ENCODE data around the gene SLC10A6. TPM values are rescaled to one million over a fixed set of nuclear protein-coding genes. Genes with fewer than 3 reads are reported as not detected.
A peak's percentile ranks its signal among the peaks of the same experiment; 100 is the strongest.
"Not testable (repeated sequence)": the region's sequence is repeated elsewhere in the genome, so short reads cannot be mapped to it uniquely, and the experiment has no call there.

The SLC10A6 gene
- not detected for total RNA-seq

GRCh38 chr4:86848732-86849619, at the start of gene SLC10A6:
Gene SLC10A6, minus strand, starts transcription at chr4:86849384. Its CDS starts 269 bp downstream, at chr4:86849115.
- Mint-ChIP-seq H3K4me3 (no peak within 1 kb of the TSS), H3K27ac (no peak within 1 kb of the TSS), H3K4me1 (no peaks in the 10 kb centered on the region), H3K9me3 (no peaks in the 10 kb centered on the region), H3K27me3 (peaks cover 4% of the 10 kb centered on the region), H3K36me3 (no peaks in the 10 kb centered on the region)
- no peak for DNase-seq

DNA sequence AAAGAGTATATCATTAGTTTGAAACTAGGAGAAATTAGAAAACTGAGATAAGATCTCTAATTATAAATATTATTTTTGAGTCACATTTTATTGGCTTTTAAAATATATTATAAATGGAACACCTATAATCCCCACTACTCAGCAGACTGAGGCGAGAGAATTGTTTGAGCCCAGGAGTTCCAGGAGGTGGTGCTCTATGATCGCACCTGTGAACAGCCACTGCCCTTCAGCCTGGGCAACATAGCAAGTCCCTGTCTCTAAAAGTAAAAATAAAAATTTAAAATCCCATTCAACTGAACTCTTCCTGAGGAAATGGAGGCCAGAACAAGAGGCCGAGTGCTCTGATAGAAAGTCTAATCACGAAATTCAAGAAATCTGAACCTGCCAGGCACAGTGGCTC, 49.4 kb upstream of the SLC10A6 start:
- peaks cover 8% of the 10 kb centered on the region for H3K27me3 Mint-ChIP-seq
- no peaks in the 10 kb centered on the region for H3K4me1 Mint-ChIP-seq
- no peaks in the 10 kb centered on the region for H3K36me3 Mint-ChIP-seq
- H3K27ac Mint-ChIP-seq: no peak overlapping the region
- DNase-seq: no peak
- H3K4me3 Mint-ChIP-seq: no peak overlapping the region
- no peaks in the 10 kb centered on the region for H3K9me3 Mint-ChIP-seq

GRCh38 chr4:86896596-86896995, 47.4 kb upstream of the SLC10A6 start:
- no peak overlapping the region for H3K27ac Mint-ChIP-seq
- no peaks in the 10 kb centered on the region for H3K36me3 Mint-ChIP-seq
- H3K4me3 Mint-ChIP-seq: no peak overlapping the region
- no peak for DNase-seq
- H3K27me3 Mint-ChIP-seq: peaks cover 15% of the 10 kb centered on the region
- no peaks in the 10 kb centered on the region for H3K9me3 Mint-ChIP-seq
- H3K4me1 Mint-ChIP-seq: peaks cover 2% of the 10 kb centered on the region

DNA sequence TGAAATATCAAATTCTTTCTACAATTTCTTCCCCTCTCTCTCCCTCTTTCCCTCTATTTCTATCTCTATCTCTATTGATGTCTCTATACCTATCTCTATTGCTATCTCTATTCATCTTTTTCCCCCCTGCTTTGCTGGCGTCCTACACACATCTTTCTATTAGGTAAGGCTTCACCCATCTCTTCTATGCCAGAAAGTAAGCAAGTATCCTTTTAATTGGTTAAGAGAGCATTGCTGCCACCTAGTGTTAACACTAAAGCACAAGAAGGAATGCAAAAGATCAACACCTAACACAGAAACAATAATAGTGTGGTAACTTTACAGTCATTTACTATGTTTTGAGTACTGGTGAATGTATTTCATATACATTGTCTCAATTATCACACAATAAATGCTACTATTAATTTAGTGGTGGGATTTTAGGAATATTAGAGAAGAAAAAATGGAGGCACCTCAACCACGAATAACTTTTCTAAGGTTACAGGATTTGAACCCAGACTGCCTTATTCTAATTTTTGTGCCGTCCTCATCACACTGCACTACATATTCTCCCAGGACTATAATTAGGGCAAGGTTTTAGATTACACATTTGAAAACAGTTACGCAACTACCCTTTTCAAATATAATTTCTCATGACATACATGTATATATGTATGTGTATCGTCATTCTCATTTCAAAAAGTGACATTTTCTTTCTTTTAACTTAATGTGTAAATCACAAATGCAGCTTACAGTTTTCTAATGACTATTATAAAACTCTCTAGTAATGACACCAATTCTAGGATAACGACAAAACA, 46.7 kb upstream of the SLC10A6 start:
- Mint-ChIP-seq H3K4me3 (no peak overlapping the region), H3K27me3 (peaks cover 22% of the 10 kb centered on the region), H3K9me3 (no peaks in the 10 kb centered on the region), H3K27ac (no peak overlapping the region), H3K4me1 (peaks cover 6% of the 10 kb centered on the region), H3K36me3 (no peaks in the 10 kb centered on the region)
- no peak for DNase-seq

- Mint-ChIP-seq H3K36me3 (no peaks in the 10 kb centered on the region), H3K4me3 (no peak overlapping the region), H3K4me1 (peaks cover 6% of the 10 kb centered on the region), H3K27ac (no peak overlapping the region), H3K27me3 (peaks cover 32% of the 10 kb centered on the region), H3K9me3 (no peaks in the 10 kb centered on the region)
- DNase-seq: no peak
These were observed 45.3 kb upstream of the SLC10A6 start for GRCh38 chr4:86894455-86894854.

- Mint-ChIP-seq H3K4me3 (peak overlapping the region; percentile 72), H3K27ac (no peak overlapping the region), H3K36me3 (no peaks in the 10 kb centered on the region)
These were observed 44.0 kb upstream of the SLC10A6 start for GRCh38 chr4:86893136-86893535.

DNA sequence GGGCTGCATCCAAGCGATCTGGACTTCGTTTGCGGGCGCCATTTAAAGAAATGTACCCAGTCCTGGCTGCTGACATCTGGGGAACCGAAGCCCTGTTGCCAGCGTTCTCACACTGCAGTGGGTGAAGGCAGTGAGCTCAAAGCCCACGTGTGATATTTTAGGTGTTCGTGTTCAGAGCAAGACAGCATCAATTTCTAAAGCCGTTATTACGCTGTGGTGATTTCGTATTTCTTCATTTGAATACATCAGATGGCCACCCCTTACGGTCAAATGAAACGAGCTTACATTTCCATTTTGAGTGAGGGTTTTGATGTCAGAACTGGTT, 43.4 kb upstream of the SLC10A6 start:
- Mint-ChIP-seq H3K36me3 (no peaks in the 10 kb centered on the region), H3K4me1 (peaks cover 6% of the 10 kb centered on the region), H3K4me3 (peak overlapping the region; percentile 72), H3K27ac (no peak overlapping the region), H3K27me3 (peaks cover 32% of the 10 kb centered on the region), H3K9me3 (no peaks in the 10 kb centered on the region)
- DNase-seq: no peak

More at GRCh38 chr4:86893136-86893535, 44.0 kb upstream of the SLC10A6 start:
- H3K27me3 Mint-ChIP-seq: peaks cover 32% of the 10 kb centered on the region
- H3K4me1 Mint-ChIP-seq: peaks cover 6% of the 10 kb centered on the region
- no peaks in the 10 kb centered on the region for H3K9me3 Mint-ChIP-seq
- DNase-seq: no peak

DNA sequence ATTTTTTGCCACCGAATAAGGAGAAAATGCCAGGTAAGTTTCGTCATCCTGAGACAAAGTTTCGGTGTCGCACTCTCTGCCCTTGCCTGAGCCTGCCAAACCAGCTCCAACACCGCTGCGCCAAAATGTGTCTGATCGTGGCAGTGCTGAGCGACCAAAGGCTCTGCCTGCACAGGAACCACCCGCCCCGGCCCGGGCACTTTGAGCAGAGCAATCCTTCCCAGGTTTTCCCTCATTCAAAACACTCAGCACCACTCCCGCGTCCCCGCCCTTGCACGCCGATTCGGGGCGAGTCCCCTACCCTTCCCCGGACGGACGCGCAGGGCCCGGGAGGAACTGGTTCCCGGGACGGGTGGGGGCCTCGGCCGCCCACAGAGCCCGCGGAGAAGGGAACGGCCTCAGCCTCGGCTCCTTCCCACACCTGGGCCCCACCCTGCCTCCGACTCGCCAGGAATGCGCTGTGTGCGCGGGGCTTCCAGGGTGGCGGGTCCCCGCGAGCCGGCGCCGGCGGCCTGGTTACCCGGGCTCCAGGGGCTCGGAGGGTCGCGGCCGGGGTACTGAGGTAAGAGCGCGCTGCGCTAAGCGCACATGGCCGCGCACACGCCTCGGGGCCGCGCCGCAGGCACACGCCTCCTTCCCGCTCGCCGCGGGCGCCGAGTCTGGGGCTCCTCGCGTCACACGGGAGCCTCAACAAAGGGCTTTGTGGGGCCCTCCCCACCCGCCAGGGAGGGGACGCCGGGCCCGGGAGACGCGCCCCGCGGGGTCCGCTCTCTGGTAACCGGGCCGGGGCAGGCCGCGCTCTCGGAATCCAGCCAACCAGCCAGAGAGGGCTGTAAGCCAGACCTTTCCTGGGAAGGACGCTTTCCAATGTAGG, 42.8 kb upstream of the SLC10A6 start, which contains the start of gene C4orf36:
Gene C4orf36 (minus strand): TSS at position 661 of the 874 bp plus-strand sequence. CDS start 902 bp downstream, outside the sequence.
- H3K27ac Mint-ChIP-seq: peak within 1 kb of the TSS; percentile 13

GRCh38 chr4:86890790-86891189, 41.6 kb upstream of the SLC10A6 start:
- Mint-ChIP-seq H3K4me3 (peak overlapping the region; percentile 75), H3K36me3 (no peaks in the 10 kb centered on the region), H3K27me3 (peaks cover 32% of the 10 kb centered on the region), H3K27ac (no peak overlapping the region), H3K9me3 (no peaks in the 10 kb centered on the region), H3K4me1 (peaks cover 6% of the 10 kb centered on the region)
- no peak for DNase-seq

More for the DNA sequence above, 42.8 kb upstream of the SLC10A6 start, which contains the start of gene C4orf36:
- Mint-ChIP-seq H3K4me1 (peaks cover 6% of the 10 kb centered on the region), H3K4me3 (peak within 1 kb of the TSS; percentile 75), H3K36me3 (no peaks in the 10 kb centered on the region), H3K27me3 (peaks cover 32% of the 10 kb centered on the region), H3K9me3 (no peaks in the 10 kb centered on the region)
- peak; percentile 42 for DNase-seq

DNA sequence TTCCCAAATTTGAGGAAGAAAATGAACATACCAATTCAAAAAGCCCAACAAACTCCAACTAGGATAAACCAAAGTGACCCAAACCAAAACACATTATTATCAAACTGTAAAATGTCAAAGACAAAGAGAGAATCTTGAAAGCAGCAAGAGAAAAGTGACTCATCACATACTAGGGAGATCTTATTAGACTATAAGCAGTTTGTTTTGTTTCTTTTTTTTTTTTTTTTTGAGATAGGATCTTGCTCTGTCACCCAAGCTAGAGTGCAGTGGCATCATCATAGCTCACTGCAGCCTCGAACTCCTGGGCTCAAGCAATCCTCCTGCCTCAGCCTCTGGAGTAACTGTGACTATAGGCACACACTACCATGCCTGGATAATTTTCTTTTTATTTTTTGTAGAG, 30.5 kb upstream of the SLC10A6 start:
- Mint-ChIP-seq H3K9me3 (peaks cover 13% of the 10 kb centered on the region), H3K27me3 (no peaks in the 10 kb centered on the region), H3K27ac (no peak overlapping the region), H3K36me3 (peaks cover 2% of the 10 kb centered on the region), H3K4me1 (no peaks in the 10 kb centered on the region), H3K4me3 (no peak overlapping the region)
- DNase-seq: no peak

DNA sequence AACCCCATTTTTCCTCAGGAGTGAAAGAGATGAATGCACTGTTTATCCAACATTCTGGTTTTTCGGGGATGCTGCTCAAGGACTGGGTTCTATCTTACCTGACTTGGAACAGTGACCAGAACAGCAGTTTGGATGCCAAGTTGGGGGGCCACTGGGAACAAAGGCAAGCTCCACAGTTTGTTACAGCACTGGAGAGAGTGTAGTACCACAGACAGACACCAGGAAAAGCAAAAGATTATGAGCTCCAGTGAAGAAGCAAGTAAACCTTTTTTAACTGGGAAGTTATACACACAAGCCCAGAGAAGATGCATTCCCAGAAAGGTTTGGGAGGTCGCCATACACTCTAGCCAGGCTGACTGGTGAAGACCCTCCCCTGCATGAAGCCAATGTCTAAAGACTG, 29.5 kb upstream of the SLC10A6 start:
- H3K36me3 Mint-ChIP-seq: peaks cover 2% of the 10 kb centered on the region
- no peak overlapping the region for H3K27ac Mint-ChIP-seq
- peaks cover 13% of the 10 kb centered on the region for H3K9me3 Mint-ChIP-seq
- no peaks in the 10 kb centered on the region for H3K4me1 Mint-ChIP-seq
- DNase-seq: no peak
- no peak overlapping the region for H3K4me3 Mint-ChIP-seq
- H3K27me3 Mint-ChIP-seq: no peaks in the 10 kb centered on the region

- no peak overlapping the region for H3K27ac Mint-ChIP-seq
- H3K27me3 Mint-ChIP-seq: no peaks in the 10 kb centered on the region
- H3K4me1 Mint-ChIP-seq: no peaks in the 10 kb centered on the region
- H3K9me3 Mint-ChIP-seq: peaks cover 13% of the 10 kb centered on the region
- DNase-seq: no peak
- peaks cover 2% of the 10 kb centered on the region for H3K36me3 Mint-ChIP-seq
- H3K4me3 Mint-ChIP-seq: no peak overlapping the region
These were observed 27.9 kb upstream of the SLC10A6 start for GRCh38 chr4:86876894-86877685.

DNA sequence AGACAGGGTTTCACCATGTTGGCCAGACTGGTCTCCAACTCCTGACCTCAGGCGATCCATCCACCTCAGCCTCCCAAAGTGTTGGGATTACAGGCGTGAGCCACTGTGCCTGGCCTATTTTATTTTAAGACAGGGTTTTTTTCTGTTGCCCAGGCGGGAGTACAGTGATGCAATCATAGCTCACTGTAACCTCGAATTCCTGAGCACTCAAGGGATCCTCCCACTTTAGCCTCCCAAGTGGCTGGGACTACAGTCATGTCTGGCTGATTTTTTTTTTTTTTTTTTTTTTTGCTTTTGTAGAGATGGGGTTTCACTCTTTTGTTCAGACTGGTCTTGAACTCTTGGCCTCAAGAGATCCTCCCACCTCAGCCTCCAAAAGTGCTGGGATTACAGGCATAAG, 26.3 kb upstream of the SLC10A6 start:
- H3K4me1 Mint-ChIP-seq, H3K36me3 Mint-ChIP-seq, H3K27me3 Mint-ChIP-seq, H3K27ac Mint-ChIP-seq, H3K4me3 Mint-ChIP-seq, DNase-seq: not testable (repeated sequence)
- H3K9me3 Mint-ChIP-seq: peaks cover 12% of the 10 kb centered on the region

GRCh38 chr4:86872135-86872534, 23.0 kb upstream of the SLC10A6 start:
- H3K27ac Mint-ChIP-seq: no peak overlapping the region
- H3K27me3 Mint-ChIP-seq: no peaks in the 10 kb centered on the region
- no peaks in the 10 kb centered on the region for H3K4me1 Mint-ChIP-seq
- no peak overlapping the region for H3K4me3 Mint-ChIP-seq
- DNase-seq: no peak
- no peaks in the 10 kb centered on the region for H3K9me3 Mint-ChIP-seq
- no peaks in the 10 kb centered on the region for H3K36me3 Mint-ChIP-seq

All from activated naive CD8-positive, alpha-beta T cell treated with anti-CD3 and anti-CD28 coated beads for 36 hours (primary cell).